ENCODE data around the gene MYH3. TPM values are rescaled to one million over a fixed set of nuclear protein-coding genes. Genes with fewer than 3 reads are reported as not detected.
A peak's percentile ranks its signal among the peaks of the same experiment; 100 is the strongest.

Gene MYH3
- total RNA-seq, 1 donor from 2014 or later: 4.9 TPM

- TF ChIP-seq, protein P1, sequence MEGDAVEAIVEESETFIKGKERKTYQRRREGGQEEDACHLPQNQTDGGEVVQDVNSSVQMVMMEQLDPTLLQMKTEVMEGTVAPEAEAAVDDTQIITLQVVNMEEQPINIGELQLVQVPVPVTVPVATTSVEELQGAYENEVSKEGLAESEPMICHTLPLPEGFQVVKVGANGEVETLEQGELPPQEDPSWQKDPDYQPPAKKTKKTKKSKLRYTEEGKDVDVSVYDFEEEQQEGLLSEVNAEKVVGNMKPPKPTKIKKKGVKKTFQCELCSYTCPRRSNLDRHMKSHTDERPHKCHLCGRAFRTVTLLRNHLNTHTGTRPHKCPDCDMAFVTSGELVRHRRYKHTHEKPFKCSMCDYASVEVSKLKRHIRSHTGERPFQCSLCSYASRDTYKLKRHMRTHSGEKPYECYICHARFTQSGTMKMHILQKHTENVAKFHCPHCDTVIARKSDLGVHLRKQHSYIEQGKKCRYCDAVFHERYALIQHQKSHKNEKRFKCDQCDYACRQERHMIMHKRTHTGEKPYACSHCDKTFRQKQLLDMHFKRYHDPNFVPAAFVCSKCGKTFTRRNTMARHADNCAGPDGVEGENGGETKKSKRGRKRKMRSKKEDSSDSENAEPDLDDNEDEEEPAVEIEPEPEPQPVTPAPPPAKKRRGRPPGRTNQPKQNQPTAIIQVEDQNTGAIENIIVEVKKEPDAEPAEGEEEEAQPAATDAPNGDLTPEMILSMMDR (IDR thresholded peaks at IDR 0.05): no peak
- TF ChIP-seq POLR2AphosphoS5 (IDR thresholded peaks at IDR 0.05; ENCODE audit: insufficient read depth in 1 of 2, low read depth in 1 of 2) (no peak), POLR2A (IDR thresholded peaks at IDR 0.05) (no peak)
- H3K9me3 ChIP-seq: no peaks in the 10 kb centered on the region
- H3K4me1 ChIP-seq: no peaks in the 10 kb centered on the region
- H3K4me3 ChIP-seq: no peak overlapping the region
- H3K27me3 ChIP-seq: no peaks in the 10 kb centered on the region
- no peak for DNase-seq (ENCODE audit: extremely low spot score in 2 of 2)
- no peaks in the 10 kb centered on the region for H3K36me3 ChIP-seq
- intact Hi-C loops (cut with DNase I): no loop called here
- no peak overlapping the region for H3K27ac ChIP-seq
These were observed 5.2 kb downstream of the MYH3 start for GRCh38 chr17:10651927-10652326.

DNA sequence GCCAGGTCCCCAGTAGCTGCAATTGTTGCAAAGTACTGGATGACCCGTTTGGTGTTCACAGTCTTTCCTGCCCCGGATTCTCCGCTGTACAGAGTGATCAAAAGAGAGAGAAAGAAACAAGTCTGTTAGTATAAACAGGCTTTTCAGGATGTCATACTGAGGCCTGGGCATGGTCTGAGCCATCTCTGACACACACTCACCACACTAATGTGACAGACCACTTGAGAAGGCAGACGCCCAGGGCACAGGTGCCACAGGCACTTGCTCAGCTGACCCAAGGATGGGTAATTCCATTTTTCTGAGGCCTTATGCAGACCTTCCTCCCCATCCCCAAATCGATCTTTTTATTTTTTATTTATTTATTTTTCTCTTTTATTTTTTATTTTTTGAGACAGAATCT, 7.5 kb downstream of the MYH3 start:
- Histone ChIP-seq H3K36me3 (no peaks in the 10 kb centered on the region), H3K4me1 (no peaks in the 10 kb centered on the region), H3K27me3 (no peaks in the 10 kb centered on the region), H3K9me3 (no peaks in the 10 kb centered on the region), H3K27ac (no peak overlapping the region), H3K4me3 (no peak overlapping the region)
- no peak for TF ChIP-seq POLR2AphosphoS5 (IDR thresholded peaks at IDR 0.05; ENCODE audit: insufficient read depth in 1 of 2, low read depth in 1 of 2)
- TF ChIP-seq, protein P1 (IDR thresholded peaks at IDR 0.05): no peak
- no peak for TF ChIP-seq POLR2A (IDR thresholded peaks at IDR 0.05)
- intact Hi-C loops (cut with DNase I): no loop called here
- DNase-seq (ENCODE audit: extremely low spot score in 2 of 2): no peak

- Histone ChIP-seq H3K4me3 (no peak overlapping the region), H3K27ac (no peak overlapping the region), H3K36me3 (no peaks in the 10 kb centered on the region), H3K9me3 (no peaks in the 10 kb centered on the region), H3K4me1 (no peaks in the 10 kb centered on the region), H3K27me3 (no peaks in the 10 kb centered on the region)
- TF ChIP-seq, protein P1 (IDR thresholded peaks at IDR 0.05): no peak
- TF ChIP-seq POLR2AphosphoS5 (IDR thresholded peaks at IDR 0.05; ENCODE audit: insufficient read depth in 1 of 2, low read depth in 1 of 2): no peak
- no peak for TF ChIP-seq POLR2A (IDR thresholded peaks at IDR 0.05)
- no peak for DNase-seq (ENCODE audit: extremely low spot score in 2 of 2)
- intact Hi-C loops (cut with DNase I): no loop called here
These were observed 8.2 kb downstream of the MYH3 start for GRCh38 chr17:10648956-10649355.

DNA sequence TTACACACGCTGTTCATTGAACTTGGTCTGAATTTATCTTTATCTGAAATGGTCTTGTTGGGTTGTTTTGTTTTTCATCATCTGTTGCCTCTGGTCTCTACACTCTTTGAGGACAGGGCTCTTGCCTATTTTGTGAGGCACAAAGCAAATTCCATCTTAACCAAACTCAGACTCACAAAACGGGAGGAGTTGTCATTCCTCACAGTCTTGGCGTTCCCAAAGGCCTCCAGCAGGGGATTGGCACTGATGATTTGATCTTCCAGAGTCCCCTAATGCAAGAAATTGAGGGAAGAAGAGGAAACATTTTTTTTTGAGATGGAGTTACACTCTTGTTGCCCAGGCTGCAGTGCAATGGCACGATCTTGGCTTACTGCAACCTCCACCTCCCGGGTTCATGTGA, 8.7 kb downstream of the MYH3 start:
- intact Hi-C loops (cut with DNase I): no loop called here
- no peaks in the 10 kb centered on the region for H3K36me3 ChIP-seq

DNA sequence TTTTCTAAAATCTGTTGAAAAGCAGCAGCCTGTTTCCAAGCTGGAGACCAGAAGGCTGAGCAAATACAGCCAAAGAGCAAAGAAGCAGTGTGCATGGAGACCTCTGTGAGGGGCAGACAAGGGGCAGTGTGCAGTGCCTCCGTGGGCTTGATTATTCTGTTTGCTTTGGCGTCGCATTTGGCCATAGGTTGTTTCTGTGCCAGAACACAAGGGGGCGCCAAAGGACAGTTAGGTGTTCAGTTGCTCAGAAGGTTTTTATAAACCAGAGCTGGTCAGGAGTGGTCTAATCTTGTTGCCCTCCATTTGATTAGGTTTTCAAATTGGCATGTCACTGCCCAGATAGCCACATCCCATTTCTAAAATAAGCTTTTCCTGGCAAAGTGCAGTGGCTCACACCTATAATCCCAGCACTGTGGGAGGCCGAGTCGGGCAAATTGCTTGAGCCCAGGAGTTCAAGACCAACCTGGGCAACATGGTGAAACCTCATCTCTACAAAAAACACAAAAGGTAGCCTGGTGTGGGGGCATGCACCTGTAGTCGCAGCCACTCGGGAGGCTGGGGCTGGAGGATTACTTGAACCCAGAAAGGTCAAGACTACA, 10.6 kb downstream of the MYH3 start:
- Histone ChIP-seq H3K27me3 (no peaks in the 10 kb centered on the region), H3K36me3 (peaks cover 0 to 6% of the 10 kb centered on the region in 2 donors), H3K9me3 (no peaks in the 10 kb centered on the region), H3K27ac (no peak overlapping the region), H3K4me1 (no peaks in the 10 kb centered on the region), H3K4me3 (no peak overlapping the region)
- TF ChIP-seq, protein P1 (IDR thresholded peaks at IDR 0.05): peak; percentile 51 to 76 (median 57)
- no peak for TF ChIP-seq POLR2A (IDR thresholded peaks at IDR 0.05)
- no peak for DNase-seq (ENCODE audit: extremely low spot score in 2 of 2)
- intact Hi-C loops (cut with DNase I): no loop called here

More for the DNA sequence above, 8.7 kb downstream of the MYH3 start:
- H3K4me1 ChIP-seq: no peaks in the 10 kb centered on the region
- no peak overlapping the region for H3K4me3 ChIP-seq
- H3K27me3 ChIP-seq: no peaks in the 10 kb centered on the region
- TF ChIP-seq, protein P1 (IDR thresholded peaks at IDR 0.05): no peak
- no peak for TF ChIP-seq POLR2A (IDR thresholded peaks at IDR 0.05)
- H3K27ac ChIP-seq: no peak overlapping the region
- DNase-seq (ENCODE audit: extremely low spot score in 2 of 2): no peak
- H3K9me3 ChIP-seq: no peaks in the 10 kb centered on the region
